ENCODE data around the gene RALGPS1.
A peak's percentile ranks its signal among the peaks of the same experiment; 100 is the strongest.

Gene RALGPS1

DNA sequence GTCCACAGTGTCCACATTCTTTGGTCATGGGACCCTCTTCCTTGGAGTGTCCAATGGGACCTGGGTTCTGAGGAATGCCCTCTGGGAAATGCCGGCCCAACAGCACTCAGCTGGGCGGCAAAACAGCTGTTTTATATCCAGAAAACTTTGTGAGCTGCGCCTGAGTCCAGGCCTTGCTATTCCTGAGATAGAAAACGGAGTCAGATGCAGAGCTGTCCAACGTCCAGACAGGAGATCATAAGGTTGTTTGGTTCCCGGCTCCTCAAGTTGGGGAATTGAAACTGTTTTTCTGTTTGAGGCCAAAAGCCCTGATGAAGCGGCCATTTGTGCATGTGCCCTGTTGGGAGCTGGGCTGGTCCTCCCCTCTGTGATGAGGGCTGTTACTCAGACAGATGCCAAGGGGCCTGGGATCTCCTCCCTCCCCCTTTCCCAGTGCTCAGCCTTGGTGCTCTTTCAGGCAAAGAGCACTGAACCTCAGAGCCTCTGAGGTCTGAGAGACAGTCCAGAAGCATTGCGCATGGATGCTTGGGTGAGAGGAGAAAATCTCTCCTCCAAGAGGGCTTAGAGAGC lies 283.4 kb downstream of the RALGPS1 start:
- peak overlapping the region; percentile 69; the same call in 1 of the 2 replicates for H3K27ac ChIP-seq
- TF ChIP-seq, protein P1, sequence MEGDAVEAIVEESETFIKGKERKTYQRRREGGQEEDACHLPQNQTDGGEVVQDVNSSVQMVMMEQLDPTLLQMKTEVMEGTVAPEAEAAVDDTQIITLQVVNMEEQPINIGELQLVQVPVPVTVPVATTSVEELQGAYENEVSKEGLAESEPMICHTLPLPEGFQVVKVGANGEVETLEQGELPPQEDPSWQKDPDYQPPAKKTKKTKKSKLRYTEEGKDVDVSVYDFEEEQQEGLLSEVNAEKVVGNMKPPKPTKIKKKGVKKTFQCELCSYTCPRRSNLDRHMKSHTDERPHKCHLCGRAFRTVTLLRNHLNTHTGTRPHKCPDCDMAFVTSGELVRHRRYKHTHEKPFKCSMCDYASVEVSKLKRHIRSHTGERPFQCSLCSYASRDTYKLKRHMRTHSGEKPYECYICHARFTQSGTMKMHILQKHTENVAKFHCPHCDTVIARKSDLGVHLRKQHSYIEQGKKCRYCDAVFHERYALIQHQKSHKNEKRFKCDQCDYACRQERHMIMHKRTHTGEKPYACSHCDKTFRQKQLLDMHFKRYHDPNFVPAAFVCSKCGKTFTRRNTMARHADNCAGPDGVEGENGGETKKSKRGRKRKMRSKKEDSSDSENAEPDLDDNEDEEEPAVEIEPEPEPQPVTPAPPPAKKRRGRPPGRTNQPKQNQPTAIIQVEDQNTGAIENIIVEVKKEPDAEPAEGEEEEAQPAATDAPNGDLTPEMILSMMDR (conservative IDR thresholded peaks at IDR 0.05): no peak

DNA sequence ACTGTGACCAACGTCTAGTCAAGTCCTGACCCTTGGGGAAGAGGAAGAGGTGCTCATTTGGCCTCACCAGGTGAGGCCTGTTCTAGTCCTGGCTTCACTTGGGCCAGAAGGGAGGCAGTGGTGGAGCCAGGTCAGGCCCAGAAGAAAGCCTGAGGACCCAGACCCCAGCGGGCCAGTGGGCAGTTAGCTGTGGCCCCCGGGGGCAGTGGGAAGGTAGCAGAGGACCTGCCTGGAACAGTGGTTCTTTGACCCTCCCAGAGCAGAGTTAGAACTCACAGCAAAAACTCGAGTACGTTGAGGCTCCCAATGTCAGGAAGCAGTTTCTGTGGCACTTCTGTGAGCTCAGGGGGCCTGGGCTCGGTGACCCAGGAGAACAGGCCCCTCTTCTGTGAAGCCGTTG lies 284.0 kb downstream of the RALGPS1 start:
- TF ChIP-seq, protein P1 (conservative IDR thresholded peaks at IDR 0.05): no peak

GRCh38 chr9:127199001-127199791 lies 284.6 kb downstream of the RALGPS1 start:
- peak overlapping the region; percentile 69 for H3K27ac ChIP-seq
- TF ChIP-seq, protein P1 (conservative IDR thresholded peaks at IDR 0.05): peak; percentile 93

More for the DNA sequence above, 284.0 kb downstream of the RALGPS1 start:
- H3K27ac ChIP-seq: peak overlapping the region; percentile 69

DNA sequence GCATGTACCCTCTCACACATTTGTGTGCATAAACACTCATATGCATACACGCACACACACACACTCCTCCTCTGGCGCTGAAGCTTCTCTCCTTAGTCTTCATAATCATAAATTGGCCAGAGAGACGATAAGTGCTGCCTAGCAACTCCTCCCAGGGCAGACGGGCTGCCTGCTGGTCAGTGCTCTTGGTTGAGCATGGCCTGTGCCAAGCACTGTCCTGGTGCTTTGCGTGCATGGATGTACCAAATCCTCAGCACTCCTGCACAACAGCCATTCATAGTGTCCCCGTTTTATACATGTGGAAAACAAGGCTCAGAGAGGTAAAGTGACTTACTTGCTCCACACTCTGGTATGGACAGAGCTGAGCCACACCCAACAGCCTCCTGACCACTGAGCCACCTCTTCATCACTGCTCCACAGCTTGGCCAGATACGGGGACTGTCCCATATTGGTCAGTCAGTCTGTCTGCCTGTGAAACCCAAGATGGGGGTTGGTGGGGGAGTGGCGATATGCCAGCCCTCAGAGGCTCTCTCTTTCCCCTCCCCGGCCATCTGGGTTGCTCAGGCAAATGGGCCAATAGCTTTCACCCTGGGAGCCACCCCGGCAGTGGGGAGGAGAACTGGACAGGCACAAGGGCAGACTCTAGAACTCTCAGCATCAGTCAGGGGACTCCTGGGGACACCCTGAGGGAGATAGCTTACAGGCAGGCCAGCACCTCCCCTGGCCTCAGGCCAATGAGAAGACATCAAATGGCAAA lies 285.7 kb downstream of the RALGPS1 start:
- TF ChIP-seq, protein P1 (conservative IDR thresholded peaks at IDR 0.05): no peak
- H3K27ac ChIP-seq: no peak overlapping the region; the same call in 1 of the 2 replicates

GRCh38 chr9:127201071-127201541 lies 286.5 kb downstream of the RALGPS1 start:
- TF ChIP-seq, protein P1 (conservative IDR thresholded peaks at IDR 0.05): no peak
- H3K27ac ChIP-seq: no peak overlapping the region

- no peak overlapping the region for H3K27ac ChIP-seq
- TF ChIP-seq, protein P1 (conservative IDR thresholded peaks at IDR 0.05): no peak
Measured at GRCh38 chr9:127201731-127202130, 287.1 kb downstream of the RALGPS1 start.

Measured in VCaP (cell line).